ENCODE data around the gene DGLUCY. TPM values are rescaled to one million over a fixed set of nuclear protein-coding genes. Genes with fewer than 3 reads are reported as not detected.

DGLUCY gene
- total and polyA plus RNA-seq, 4 donors = 17.9 to 58.1 (median 24.9) TPM

GRCh38 chr14:91234791-91235114, 120.9 kb downstream of the DGLUCY start:
- H3K27me3 ChIP-seq (ENCODE audit: control insufficient read depth in 4 of 4, insufficient read depth in 4 of 4, low read length in 3 of 4) = no peaks in the 10 kb centered on the region
- WGBS = 97% methylated on average over 16 of the region's 16 CpGs
- DNase-seq (ENCODE audit: low spot score) = no peak
- no peak overlapping the region for H3K9ac ChIP-seq (ENCODE audit: low read depth in 1 of 2, low read length in 2 of 2)
- no peak overlapping the region for H3K27ac ChIP-seq (ENCODE audit: low read depth in 1 of 2, low read length in 2 of 2)
- H3K4me3 ChIP-seq (ENCODE audit: low read depth in 1 of 3, low read length in 3 of 3) = no peak overlapping the region
- H3K9me3 ChIP-seq (ENCODE audit: control insufficient read depth in 4 of 4, low read length in 3 of 4) = peaks cover 0 to 5% (median 1%) of the 10 kb centered on the region in 4 donors
- no peaks in the 10 kb centered on the region for H3K36me3 ChIP-seq (ENCODE audit: control insufficient read depth in 4 of 4, insufficient read depth in 3 of 4, low read depth in 1 of 4, low read length in 3 of 4)
- TF ChIP-seq NR2F2 (IDR thresholded peaks at IDR 0.05) (no peak), EGR1 (IDR thresholded peaks at IDR 0.05; ENCODE audit: low read depth in 2 of 2) (no peak), MAX (IDR thresholded peaks at IDR 0.05) (no peak), TAF1 (conservative IDR thresholded peaks at IDR 0.05) (no peak), RAD21 (IDR thresholded peaks at IDR 0.05) (no peak), RXRA (IDR thresholded peaks at IDR 0.05) (no peak)
- no peaks in the 10 kb centered on the region for H3K4me1 ChIP-seq (ENCODE audit: control insufficient read depth in 4 of 4, insufficient read depth in 4 of 4, low read length in 3 of 4)

GRCh38 chr14:91235841-91236240, 122.0 kb downstream of the DGLUCY start:
- TF ChIP-seq SP1 (IDR thresholded peaks at IDR 0.05) = no peak
- no peak for TF ChIP-seq HNF4A (conservative IDR thresholded peaks at IDR 0.05)
- no peak for TF ChIP-seq FOXA1 (IDR thresholded peaks at IDR 0.05)
- no peak for TF ChIP-seq HNF4G (IDR thresholded peaks at IDR 0.05)
- no peak for TF ChIP-seq NR2F2 (IDR thresholded peaks at IDR 0.05)
- no peak for TF ChIP-seq FOXA2 (IDR thresholded peaks at IDR 0.05)
- no peak for TF ChIP-seq YY1 (IDR thresholded peaks at IDR 0.05)
- no peak for TF ChIP-seq GABPA (IDR thresholded peaks at IDR 0.05 in 1 of 2, conservative IDR thresholded peaks at IDR 0.05 in 1 of 2)
- no peak for TF ChIP-seq EGR1 (IDR thresholded peaks at IDR 0.05; ENCODE audit: low read depth in 2 of 2)
- TF ChIP-seq RAD21 (IDR thresholded peaks at IDR 0.05) = no peak
- no peak for TF ChIP-seq JUND (IDR thresholded peaks at IDR 0.05)
- TF ChIP-seq REST (IDR thresholded peaks at IDR 0.05) = no peak
- no peak for TF ChIP-seq ATF3 (IDR thresholded peaks at IDR 0.05)
- TF ChIP-seq MAX (IDR thresholded peaks at IDR 0.05) = no peak
- TF ChIP-seq ZBTB33 (IDR thresholded peaks at IDR 0.05) = no peak
- TF ChIP-seq TAF1 (conservative IDR thresholded peaks at IDR 0.05) = no peak
- no peak for TF ChIP-seq RXRA (IDR thresholded peaks at IDR 0.05)
- no peak for TF ChIP-seq CTCF (IDR thresholded peaks at IDR 0.05; ENCODE audit: low read depth, low read length, missing input control)
- no peak overlapping the region for H3K27ac ChIP-seq (ENCODE audit: low read depth in 1 of 2, low read length in 2 of 2)
- 84% methylated on average over 7 of the region's 7 CpGs for WGBS
- H3K9me3 ChIP-seq (ENCODE audit: control insufficient read depth in 4 of 4, low read length in 3 of 4) = peaks cover 0 to 2% (median 0%) of the 10 kb centered on the region in 4 donors
- H3K4me3 ChIP-seq (ENCODE audit: low read depth in 1 of 3, low read length in 3 of 3) = no peak overlapping the region
- H3K4me1 ChIP-seq (ENCODE audit: control insufficient read depth in 4 of 4, insufficient read depth in 4 of 4, low read length in 3 of 4) = no peaks in the 10 kb centered on the region
- H3K36me3 ChIP-seq (ENCODE audit: control insufficient read depth in 4 of 4, insufficient read depth in 3 of 4, low read depth in 1 of 4, low read length in 3 of 4) = no peaks in the 10 kb centered on the region
- H3K27me3 ChIP-seq (ENCODE audit: control insufficient read depth in 4 of 4, insufficient read depth in 4 of 4, low read length in 3 of 4) = no peaks in the 10 kb centered on the region
- no peak for DNase-seq (ENCODE audit: low spot score)
- no peak overlapping the region for H3K9ac ChIP-seq (ENCODE audit: low read depth in 1 of 2, low read length in 2 of 2)

All from liver (tissue), 9 donors.